Kidney (tissue), 14 donors: ENCODE data around the gene SH3GL2. TPM values are rescaled to one million over a fixed set of nuclear protein-coding genes. Genes with fewer than 3 reads are reported as not detected.

Source experiments
- DNase-seq, 5 donors: peaks; one replicate each; pipeline ENCODE4 v3.0.0-alpha.2; 2013 to 2020
- FAIRE-seq: peaks from 2 replicates; lab custom pipeline; 2012; peaks lifted over from hg19 to GRCh38; lab: Jason Lieb, UNC
- H3K27ac ChIP-seq, 2 donors: one replicate each; pipeline ENCODE4 v1.7.0; 2013; ENCODE audit warnings: low read depth in 2 of 2, low read length in 2 of 2, inconsistent platforms in 1 of 2
- H3K27me3 ChIP-seq: one replicate; pipeline ENCODE4 v1.7.1; 2013; ENCODE audit warnings: low read length, inconsistent platforms; ENCODE audit not compliant: control insufficient read depth, insufficient read depth
- H3K36me3 ChIP-seq, 3 donors: one replicate each; pipeline versions ENCODE4 v1.7.0 to v1.7.1; 2013; ENCODE audit warnings: low read length in 3 of 3, control low read depth in 1 of 3, inconsistent platforms in 1 of 3; ENCODE audit not compliant: insufficient read depth in 3 of 3, control insufficient read depth in 2 of 3
- H3K4me1 ChIP-seq, 3 donors: one replicate each; pipeline versions ENCODE4 v1.7.0 to v1.7.1; 2013; ENCODE audit warnings: low read length in 3 of 3, inconsistent platforms in 1 of 3, low read depth in 1 of 3; ENCODE audit not compliant: control insufficient read depth in 2 of 3, insufficient read depth in 2 of 3
- H3K4me3 ChIP-seq, 3 donors: one replicate each; pipeline versions ENCODE4 v1.7.0 to v1.8.1; 2013; ENCODE audit warnings: low read length in 3 of 3, control low read depth in 1 of 3, inconsistent platforms in 1 of 3
- H3K9ac ChIP-seq, 3 donors: one replicate each; pipeline versions ENCODE4 v1.7.0 to v1.7.1; 2013; ENCODE audit warnings: low read length in 3 of 3, control low read depth in 1 of 3, inconsistent platforms in 1 of 3
- H3K9me3 ChIP-seq, 3 donors: one replicate each; pipeline versions ENCODE4 v1.7.0 to v1.7.1; 2013; ENCODE audit warnings: low read length in 3 of 3, control low read depth in 1 of 3, inconsistent platforms in 1 of 3; ENCODE audit not compliant: control insufficient read depth in 2 of 3, insufficient read depth in 1 of 3
- intact Hi-C: fragments of 100-400 bp; cut with DNase I; formaldehyde crosslinking; loops from one replicate; pipeline ENCODE4 v1.11.1; 2022
- polyA plus RNA-seq: library from polyadenylated mRNA; stranded (reverse); fragments of 350-450 nt; fragmentation: Illumina TruSeq; extraction: RNeasy Lipid Tissue Mini Kit (QIAGEN cat#74804); gene quantifications from one replicate; pipeline ENCODE4 v1.2.3, GENCODE V29; 2014; ENCODE audit warnings: low read depth, low replicate concordance; ENCODE audit not compliant: insufficient read depth
- total RNA-seq: library from RNA; stranded (reverse); fragmentation: NEBNext Ultra II Directional; extraction: Animal tissue kit (Norgen Biotek cat#: 25700); gene quantifications from one replicate; pipeline ENCODE4 v1.2.1, GENCODE V29; 2021
- TF ChIP-seq, protein P1 (sequence below): IDR thresholded peaks from 3 replicates; pipeline ENCODE4 v1.5.1; 2012; ENCODE audit warnings: mild to moderate bottlenecking, moderate library complexity, borderline replicate concordance; ENCODE audit not compliant: insufficient read depth; ENCODE audit errors: extremely low read depth
- donor health status: control.
- donor health status: control.
- donor health status: control.
- donor health status: control.
- donor health status: control.
- donor health status: DM: yes; HTN: yes; CAD: no.
- donor health status: Normal renal cell carcinoma (clear cell type).

The SH3GL2 gene
- total and polyA plus RNA-seq, 2 donors from 2014 or later, result 3.1 to 20.0 TPM

DNA sequence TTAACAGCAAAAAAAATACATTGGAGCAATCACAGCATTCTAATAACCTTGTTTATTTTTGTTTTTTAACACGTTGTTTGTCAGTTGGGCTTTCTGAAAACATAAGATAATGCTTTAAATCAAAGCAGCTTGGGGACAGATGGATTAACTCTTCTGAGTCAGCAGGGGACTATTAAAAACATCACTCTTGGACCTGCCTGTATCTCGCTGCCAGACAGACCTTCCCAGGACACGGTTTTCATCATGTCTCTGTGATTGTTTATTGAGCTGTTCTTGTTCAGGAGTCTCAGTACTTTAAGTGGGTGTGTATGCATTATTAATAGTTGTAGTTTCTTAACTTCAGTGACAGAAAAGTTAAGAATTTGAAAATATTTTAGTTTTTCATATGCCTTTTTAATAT is 173.2 kb downstream of the SH3GL2 start:
- intact Hi-C loops, result no loop called here
- H3K4me1 ChIP-seq, result no peaks in the 10 kb centered on the region
- DNase-seq, result no peak
- no peak overlapping the region for H3K4me3 ChIP-seq
- H3K27ac ChIP-seq, result no peak overlapping the region
- no peak for FAIRE-seq
- TF ChIP-seq, protein P1, sequence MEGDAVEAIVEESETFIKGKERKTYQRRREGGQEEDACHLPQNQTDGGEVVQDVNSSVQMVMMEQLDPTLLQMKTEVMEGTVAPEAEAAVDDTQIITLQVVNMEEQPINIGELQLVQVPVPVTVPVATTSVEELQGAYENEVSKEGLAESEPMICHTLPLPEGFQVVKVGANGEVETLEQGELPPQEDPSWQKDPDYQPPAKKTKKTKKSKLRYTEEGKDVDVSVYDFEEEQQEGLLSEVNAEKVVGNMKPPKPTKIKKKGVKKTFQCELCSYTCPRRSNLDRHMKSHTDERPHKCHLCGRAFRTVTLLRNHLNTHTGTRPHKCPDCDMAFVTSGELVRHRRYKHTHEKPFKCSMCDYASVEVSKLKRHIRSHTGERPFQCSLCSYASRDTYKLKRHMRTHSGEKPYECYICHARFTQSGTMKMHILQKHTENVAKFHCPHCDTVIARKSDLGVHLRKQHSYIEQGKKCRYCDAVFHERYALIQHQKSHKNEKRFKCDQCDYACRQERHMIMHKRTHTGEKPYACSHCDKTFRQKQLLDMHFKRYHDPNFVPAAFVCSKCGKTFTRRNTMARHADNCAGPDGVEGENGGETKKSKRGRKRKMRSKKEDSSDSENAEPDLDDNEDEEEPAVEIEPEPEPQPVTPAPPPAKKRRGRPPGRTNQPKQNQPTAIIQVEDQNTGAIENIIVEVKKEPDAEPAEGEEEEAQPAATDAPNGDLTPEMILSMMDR, result no peak
- H3K9ac ChIP-seq, result no peak overlapping the region
- no peaks in the 10 kb centered on the region for H3K27me3 ChIP-seq
- no peaks in the 10 kb centered on the region for H3K36me3 ChIP-seq
- H3K9me3 ChIP-seq, result no peaks in the 10 kb centered on the region

DNA sequence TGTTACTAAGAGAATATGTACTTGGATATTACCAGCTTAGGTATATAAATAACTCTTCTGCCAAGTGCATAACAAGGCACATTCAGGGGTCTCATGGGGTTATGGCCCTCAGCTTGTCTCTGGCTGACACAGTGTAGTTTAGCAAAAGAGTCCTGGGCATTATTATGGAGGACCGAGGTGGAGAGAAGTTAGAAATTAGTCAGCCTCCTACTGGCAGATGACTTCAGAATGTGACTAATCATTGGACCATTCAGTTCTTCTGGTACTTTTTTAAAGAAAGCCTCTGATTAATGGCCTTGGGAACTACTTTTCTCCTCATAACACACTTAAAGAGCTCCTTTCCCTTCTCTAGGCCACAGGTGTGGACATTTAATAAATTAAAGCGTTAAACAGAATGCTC is 178.9 kb downstream of the SH3GL2 start:
- Histone ChIP-seq H3K4me3 (no peak overlapping the region), H3K27me3 (no peaks in the 10 kb centered on the region), H3K9ac (no peak overlapping the region), H3K27ac (no peak overlapping the region), H3K4me1 (no peaks in the 10 kb centered on the region), H3K9me3 (no peaks in the 10 kb centered on the region), H3K36me3 (no peaks in the 10 kb centered on the region)
- FAIRE-seq (no peak), DNase-seq (no peak)
- TF ChIP-seq, protein P1, result no peak
- intact Hi-C loops, result no loop called here

DNA sequence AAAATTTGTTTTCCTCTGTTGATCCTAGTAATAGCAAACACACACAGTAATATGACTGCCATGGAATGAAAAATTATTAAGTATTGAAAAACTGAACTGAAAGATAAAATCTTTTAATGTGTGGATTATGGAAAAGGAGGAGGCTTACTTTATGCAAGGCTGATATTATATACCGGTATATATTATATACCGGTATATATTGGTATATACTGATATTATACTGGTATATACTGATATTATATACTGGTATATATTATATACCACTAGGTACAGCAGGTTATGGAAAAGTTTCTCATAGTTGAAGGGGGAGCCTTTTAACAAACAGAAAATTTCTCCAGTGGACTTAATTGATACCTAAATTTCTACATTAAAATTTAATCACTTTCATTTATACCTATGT is 181.4 kb downstream of the SH3GL2 start:
- no peaks in the 10 kb centered on the region for H3K9me3 ChIP-seq
- no peaks in the 10 kb centered on the region for H3K4me1 ChIP-seq
- H3K27me3 ChIP-seq, result no peaks in the 10 kb centered on the region
- no peaks in the 10 kb centered on the region for H3K36me3 ChIP-seq
- H3K27ac ChIP-seq, result no peak overlapping the region
- H3K4me3 ChIP-seq, result no peak overlapping the region
- TF ChIP-seq, protein P1, result no peak
- no peak overlapping the region for H3K9ac ChIP-seq
- no peak for DNase-seq
- no peak for FAIRE-seq
- intact Hi-C loops, result no loop called here
